ENCODE measurements around the gene GAL3ST2. TPM values are rescaled to one million over a fixed set of nuclear protein-coding genes. Genes with fewer than 3 reads are reported as not detected.

GAL3ST2 gene
- total RNA-seq, 5 donors from 2014 or later (not counting 1 experiment from before 2014, with no cell fraction given): 0.80 to 1.4 TPM; not detected in 3

- Histone ChIP-seq H3K9me3 (no peaks in the 10 kb centered on the region), H3K27ac (ENCODE audit: low read length) (no peak overlapping the region), H3K4me1 (ENCODE audit: control insufficient read depth in 1 of 2, extremely low read depth in 1 of 2, insufficient read depth in 2 of 2, low read length in 2 of 2) (peaks cover 11 to 34% of the 10 kb centered on the region in 2 experiments), H3K4me3 (ENCODE audit: control insufficient read depth in 1 of 2, extremely low read depth in 1 of 2, low read length in 1 of 2) (peak overlapping the region; percentile 35 to 45), H3K27me3 (replicated peaks in 1 of 2; ENCODE audit: control insufficient read depth in 2 of 2, extremely low read depth in 1 of 2, insufficient read depth in 2 of 2, low read length in 1 of 2) (peaks cover 0 to 8% of the 10 kb centered on the region in 2 experiments), H3K36me3 (ENCODE audit: control insufficient read depth in 2 of 2, extremely low read depth in 1 of 2, insufficient read depth in 1 of 2, low read length in 1 of 2) (no peaks in the 10 kb centered on the region)
- WGBS (ENCODE audit: insufficient coverage): 83% methylated on average over 25 of the region's 37 CpGs
- H3K4me1 Mint-ChIP-seq: peaks cover 30 to 33% (median 32%) of the 10 kb centered on the region in 3 donors
- peak overlapping the region in 1 of 2 donors; percentile 80 for H3K27ac Mint-ChIP-seq
- ChIA-PET POLR2A (interaction anchor here in 1 of 2 donors (0.6 to 1.0 kb wide), 5 partner anchors 26 to 827 kb away, joined by 3 to 6 read pairs (median 4); no protein-coding TSS in a partner anchor), CTCF (interaction anchor here in 1 of 2 donors (0.7 to 1.4 kb wide), 4 partner anchors 24 to 140 kb away, joined by 3 to 5 read pairs (median 4); no protein-coding TSS in a partner anchor)
- DNase-seq (no peak), ATAC-seq (replicated peaks in 1 of 4) (no peak)
- no peaks in the 10 kb centered on the region for H3K36me3 Mint-ChIP-seq
- peaks cover 0 to 2% of the 10 kb centered on the region in 2 donors for H3K27me3 Mint-ChIP-seq
- H3K4me3 Mint-ChIP-seq: peak overlapping the region; percentile 72 to 79 (median 77)
- H3K9me3 Mint-ChIP-seq: no peaks in the 10 kb centered on the region
Observed at GRCh38 chr2:241844831-241845578, 68.4 kb downstream of the GAL3ST2 start.

- Histone ChIP-seq H3K27ac (ENCODE audit: low read length) (no peak overlapping the region), H3K36me3 (ENCODE audit: control insufficient read depth in 2 of 2, extremely low read depth in 1 of 2, insufficient read depth in 1 of 2, low read length in 1 of 2) (peaks cover 0 to 5% of the 10 kb centered on the region in 2 donors), H3K4me3 (ENCODE audit: control insufficient read depth in 1 of 2, extremely low read depth in 1 of 2, low read length in 1 of 2) (no peak overlapping the region), H3K27me3 (replicated peaks in 1 of 2; ENCODE audit: control insufficient read depth in 2 of 2, extremely low read depth in 1 of 2, insufficient read depth in 2 of 2, low read length in 1 of 2) (peaks cover 0 to 10% of the 10 kb centered on the region in 2 experiments), H3K4me1 (ENCODE audit: control insufficient read depth in 1 of 2, extremely low read depth in 1 of 2, insufficient read depth in 2 of 2, low read length in 2 of 2) (peaks cover 11 to 34% of the 10 kb centered on the region in 2 experiments), H3K9me3 (no peaks in the 10 kb centered on the region)
- H3K9me3 Mint-ChIP-seq: no peaks in the 10 kb centered on the region
- H3K4me3 Mint-ChIP-seq: peak overlapping the region in 2 of 3 donors; percentile 45 to 79
- H3K27me3 Mint-ChIP-seq: peaks cover 0 to 2% of the 10 kb centered on the region in 2 donors
- H3K27ac Mint-ChIP-seq: no peak overlapping the region
- peaks cover 30 to 33% (median 32%) of the 10 kb centered on the region in 3 donors for H3K4me1 Mint-ChIP-seq
- no peak for ATAC-seq (replicated peaks in 1 of 4)
- WGBS (ENCODE audit: insufficient coverage): 91% methylated on average over 13 of the region's 22 CpGs
- no peaks in the 10 kb centered on the region for H3K36me3 Mint-ChIP-seq
- ChIA-PET CTCF (no interaction called here), POLR2A (no interaction called here)
- no peak for DNase-seq
Observed at GRCh38 chr2:241846406-241846805, 69.8 kb downstream of the GAL3ST2 start.

DNA sequence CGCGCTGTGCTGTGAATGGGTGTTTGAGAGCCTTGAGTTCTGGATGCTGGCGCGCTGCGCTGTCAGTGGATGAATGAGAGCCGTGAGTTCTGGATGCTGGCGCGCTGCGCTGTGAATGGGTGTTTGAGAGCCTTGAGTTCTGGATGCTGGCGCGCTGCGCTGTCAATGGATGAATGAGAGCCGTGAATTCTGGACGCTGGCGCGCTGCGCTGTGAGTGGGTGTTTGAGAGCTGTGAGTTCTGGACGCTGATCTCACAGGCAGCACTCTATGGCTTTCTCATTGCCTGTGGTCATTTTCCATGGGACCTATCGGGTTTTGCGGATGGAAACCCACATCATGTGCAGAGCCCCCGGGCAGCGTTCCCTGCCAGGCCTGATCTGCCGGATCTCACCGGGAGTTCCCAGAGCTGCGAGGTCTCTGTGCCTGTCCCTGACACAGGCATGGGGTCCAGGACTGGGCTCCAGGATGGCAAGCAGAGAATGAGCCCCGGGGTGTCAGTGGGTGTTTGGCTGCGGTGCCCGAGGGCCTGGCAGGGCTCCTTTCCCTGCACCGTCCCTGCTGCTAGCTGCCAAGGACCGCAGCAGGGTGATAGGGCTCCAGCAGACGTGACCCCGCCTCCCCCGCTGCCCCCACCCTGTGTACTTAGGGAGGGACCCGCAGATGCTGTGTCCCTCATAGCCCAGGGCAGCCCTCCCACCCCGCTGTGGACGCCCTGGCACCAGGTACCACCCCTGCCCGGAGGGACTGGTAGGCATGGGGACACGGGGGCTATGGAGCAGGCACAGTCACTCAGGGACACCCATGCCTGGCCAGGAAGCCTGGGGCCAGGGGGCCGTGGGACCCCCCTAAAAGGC is 72.4 kb downstream of the GAL3ST2 start:
- Mint-ChIP-seq H3K4me3 (no peak overlapping the region), H3K27ac (no peak overlapping the region), H3K27me3 (peaks cover 0 to 2% of the 10 kb centered on the region in 2 donors), H3K36me3 (no peaks in the 10 kb centered on the region), H3K9me3 (no peaks in the 10 kb centered on the region), H3K4me1 (peaks cover 20 to 22% (median 21%) of the 10 kb centered on the region in 3 donors)
- Histone ChIP-seq H3K4me3 (ENCODE audit: control insufficient read depth in 1 of 2, extremely low read depth in 1 of 2, low read length in 1 of 2) (no peak overlapping the region), H3K36me3 (ENCODE audit: control insufficient read depth in 2 of 2, extremely low read depth in 1 of 2, insufficient read depth in 1 of 2, low read length in 1 of 2) (peaks cover 0 to 5% of the 10 kb centered on the region in 2 donors), H3K9me3 (no peaks in the 10 kb centered on the region), H3K4me1 (ENCODE audit: control insufficient read depth in 1 of 2, extremely low read depth in 1 of 2, insufficient read depth in 2 of 2, low read length in 2 of 2) (peaks cover 8 to 27% of the 10 kb centered on the region in 2 experiments), H3K27ac (ENCODE audit: low read length) (no peak overlapping the region), H3K27me3 (replicated peaks in 1 of 2; ENCODE audit: control insufficient read depth in 2 of 2, extremely low read depth in 1 of 2, insufficient read depth in 2 of 2, low read length in 1 of 2) (peaks cover 0 to 10% of the 10 kb centered on the region in 2 experiments)
- ATAC-seq (replicated peaks in 1 of 4) (no peak), DNase-seq (no peak)
- POLR2A ChIA-PET: no interaction called here
- CTCF ChIA-PET: no interaction called here
- 88% methylated on average over 37 of the region's 39 CpGs for WGBS (ENCODE audit: insufficient coverage)

DNA sequence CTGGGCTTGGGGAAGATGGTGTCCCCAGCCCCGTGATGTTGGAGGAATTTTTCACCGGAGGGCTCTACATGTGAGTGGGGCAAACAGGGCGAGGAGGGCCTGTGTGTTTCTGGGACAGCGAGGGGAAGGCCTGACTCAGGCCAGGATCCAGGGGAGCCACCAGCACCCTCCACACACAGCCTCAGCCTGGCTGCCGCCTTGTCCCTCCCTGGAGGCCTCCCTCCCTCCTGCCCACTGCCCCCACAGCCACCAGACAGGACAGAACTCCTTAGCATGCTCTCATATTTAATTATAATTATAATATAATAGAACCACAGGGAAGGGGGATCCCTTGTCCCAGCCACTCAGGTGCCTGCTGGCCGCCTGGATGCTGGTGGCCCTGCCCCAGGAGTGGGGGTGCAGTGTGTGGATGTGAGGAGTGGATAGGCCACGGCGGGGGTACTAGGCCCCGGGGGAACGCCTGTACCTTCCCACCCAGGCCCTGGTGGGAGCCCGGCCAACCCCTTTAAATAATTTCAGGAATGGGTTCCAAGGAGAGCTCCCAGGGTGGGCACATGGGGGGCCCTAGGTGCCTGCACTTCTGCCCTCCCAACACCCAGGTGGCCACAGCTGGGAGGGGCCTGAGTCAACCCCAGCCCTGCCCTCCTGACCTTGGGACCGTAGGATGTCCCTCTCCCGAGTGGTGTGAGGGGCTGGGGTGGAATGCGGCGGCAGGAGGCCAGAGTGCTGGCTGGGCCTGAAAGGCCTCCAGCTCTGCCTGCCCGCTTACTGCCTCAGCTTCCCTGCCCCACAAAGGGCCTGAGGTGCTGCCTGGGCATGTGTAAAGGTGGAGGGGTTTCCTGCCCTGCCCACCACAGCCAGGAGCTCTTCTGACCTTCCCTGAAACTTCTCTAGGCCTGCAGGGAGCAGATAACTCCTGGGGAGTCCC is 73.3 kb downstream of the GAL3ST2 start:
- ChIA-PET CTCF (no interaction called here), POLR2A (no interaction called here)
- Mint-ChIP-seq H3K27ac (no peak overlapping the region), H3K4me3 (no peak overlapping the region), H3K27me3 (peaks cover 0 to 2% of the 10 kb centered on the region in 2 donors), H3K9me3 (no peaks in the 10 kb centered on the region), H3K4me1 (peaks cover 15 to 18% (median 16%) of the 10 kb centered on the region in 3 donors), H3K36me3 (no peaks in the 10 kb centered on the region)
- Histone ChIP-seq H3K27ac (ENCODE audit: low read length) (no peak overlapping the region), H3K4me1 (ENCODE audit: control insufficient read depth in 1 of 2, extremely low read depth in 1 of 2, insufficient read depth in 2 of 2, low read length in 2 of 2) (peaks cover 4 to 29% of the 10 kb centered on the region in 2 experiments), H3K4me3 (ENCODE audit: control insufficient read depth in 1 of 2, extremely low read depth in 1 of 2, low read length in 1 of 2) (no peak overlapping the region), H3K27me3 (replicated peaks in 1 of 2; ENCODE audit: control insufficient read depth in 2 of 2, extremely low read depth in 1 of 2, insufficient read depth in 2 of 2, low read length in 1 of 2) (peaks cover 0 to 7% of the 10 kb centered on the region in 2 experiments), H3K36me3 (ENCODE audit: control insufficient read depth in 2 of 2, extremely low read depth in 1 of 2, insufficient read depth in 1 of 2, low read length in 1 of 2) (peaks cover 0 to 5% of the 10 kb centered on the region in 2 donors), H3K9me3 (no peaks in the 10 kb centered on the region)
- DNase-seq: no peak
- no peak for ATAC-seq (replicated peaks in 1 of 4)
- WGBS (ENCODE audit: insufficient coverage): 100% methylated on average over 2 of the region's 16 CpGs

DNA sequence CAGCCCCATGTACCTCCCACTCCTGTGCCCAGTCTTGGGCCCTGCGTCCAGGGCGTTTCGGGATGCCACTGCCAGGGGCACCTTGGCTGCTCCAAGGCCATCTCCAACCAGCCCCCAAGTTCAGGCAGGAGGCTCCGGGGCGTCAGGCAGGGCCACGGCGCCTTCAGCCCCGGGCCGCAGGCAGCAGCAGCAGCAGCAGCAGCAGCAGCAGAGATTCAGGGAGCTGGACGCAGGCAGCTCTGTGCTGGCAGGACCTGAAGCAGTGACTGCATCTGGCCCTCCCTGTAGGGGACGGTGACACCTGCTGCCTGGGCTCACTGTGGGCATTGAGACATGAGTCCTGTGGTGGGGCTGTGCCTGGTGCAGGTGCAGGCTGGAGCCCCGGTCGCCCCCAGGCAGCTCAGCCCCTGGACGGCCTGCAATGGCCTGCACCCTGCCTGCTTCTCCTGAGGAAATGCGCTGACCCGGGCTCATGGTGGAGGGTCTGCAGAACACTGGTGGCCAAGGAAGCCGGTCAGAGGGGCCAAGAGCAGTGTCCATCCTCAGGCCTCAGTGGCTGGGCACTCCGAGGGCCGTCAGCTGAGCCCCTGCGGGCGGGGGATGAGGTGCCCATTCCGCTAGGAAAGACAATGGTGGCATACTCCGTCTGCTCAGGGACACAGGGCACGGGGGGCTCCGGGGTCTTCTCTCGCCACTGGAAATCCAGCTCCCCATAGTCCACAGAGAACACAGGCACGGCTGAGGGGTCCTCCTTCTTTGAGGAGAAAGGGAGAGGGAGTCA is 74.1 kb downstream of the GAL3ST2 start:
- Mint-ChIP-seq H3K4me3 (no peak overlapping the region), H3K9me3 (no peaks in the 10 kb centered on the region), H3K27ac (no peak overlapping the region), H3K27me3 (peaks cover 0 to 2% of the 10 kb centered on the region in 2 donors), H3K36me3 (no peaks in the 10 kb centered on the region), H3K4me1 (peaks cover 7 to 11% (median 10%) of the 10 kb centered on the region in 3 donors)
- no peak overlapping the region for H3K27ac ChIP-seq (ENCODE audit: low read length)
- 93% methylated on average over 20 of the region's 27 CpGs for WGBS (ENCODE audit: insufficient coverage)
- ATAC-seq (replicated peaks in 1 of 4) (no peak), DNase-seq (no peak)
- ChIA-PET POLR2A (no interaction called here), CTCF (interaction anchor here in 1 of 2 donors (0.6 kb wide), 1 partner anchor 1641 kb away, joined by 3 read pairs; no protein-coding TSS in a partner anchor)
- H3K27me3 ChIP-seq (replicated peaks in 1 of 2; ENCODE audit: control insufficient read depth in 2 of 2, extremely low read depth in 1 of 2, insufficient read depth in 2 of 2, low read length in 1 of 2): peaks cover 0 to 7% of the 10 kb centered on the region in 2 experiments
- peaks cover 0 to 32% of the 10 kb centered on the region in 2 experiments for H3K4me1 ChIP-seq (ENCODE audit: control insufficient read depth in 1 of 2, extremely low read depth in 1 of 2, insufficient read depth in 2 of 2, low read length in 2 of 2)
- no peaks in the 10 kb centered on the region for H3K9me3 ChIP-seq
- H3K4me3 ChIP-seq (ENCODE audit: control insufficient read depth in 1 of 2, extremely low read depth in 1 of 2, low read length in 1 of 2): no peak overlapping the region
- H3K36me3 ChIP-seq (ENCODE audit: control insufficient read depth in 2 of 2, extremely low read depth in 1 of 2, insufficient read depth in 1 of 2, low read length in 1 of 2): peaks cover 0 to 5% of the 10 kb centered on the region in 2 donors
